ENCODE data around the gene TTLL9. TPM values are rescaled to one million over a fixed set of nuclear protein-coding genes. Genes with fewer than 3 reads are reported as not detected.

Gene TTLL9
- total RNA-seq, 4 donors from 2014 or later: 0.47 to 1.7 TPM; not detected in 2

DNA sequence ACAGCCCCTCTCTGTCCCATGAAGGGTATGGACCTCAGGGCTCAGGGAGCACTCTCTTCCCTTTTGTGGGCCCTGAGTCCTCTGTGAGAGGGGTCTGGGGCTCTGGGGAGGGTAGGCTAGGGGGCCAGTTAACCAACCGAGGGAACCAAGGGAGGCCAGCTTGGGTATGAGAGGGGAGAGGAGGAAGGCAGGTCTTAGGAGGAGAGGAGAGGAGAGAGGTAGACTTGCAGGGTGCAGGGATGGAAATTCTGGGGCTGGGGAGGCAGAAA lies 827 bp upstream of the TTLL9 start:
- Histone ChIP-seq H3K27me3 (peaks cover 0 to 7% of the 10 kb centered on the region in 2 donors), H3K9me3 (no peaks in the 10 kb centered on the region), H3K4me3 (peak overlapping the region; percentile 57 to 77 (median 76)), H3K27ac (no peak overlapping the region), H3K36me3 (no peaks in the 10 kb centered on the region), H3K4me1 (peaks cover 0 to 15% (median 6%) of the 10 kb centered on the region in 4 donors)
- no peak for DNase-seq
- no peak for TF ChIP-seq POLR2A (IDR thresholded peaks at IDR 0.05)
- TF ChIP-seq, protein P1, sequence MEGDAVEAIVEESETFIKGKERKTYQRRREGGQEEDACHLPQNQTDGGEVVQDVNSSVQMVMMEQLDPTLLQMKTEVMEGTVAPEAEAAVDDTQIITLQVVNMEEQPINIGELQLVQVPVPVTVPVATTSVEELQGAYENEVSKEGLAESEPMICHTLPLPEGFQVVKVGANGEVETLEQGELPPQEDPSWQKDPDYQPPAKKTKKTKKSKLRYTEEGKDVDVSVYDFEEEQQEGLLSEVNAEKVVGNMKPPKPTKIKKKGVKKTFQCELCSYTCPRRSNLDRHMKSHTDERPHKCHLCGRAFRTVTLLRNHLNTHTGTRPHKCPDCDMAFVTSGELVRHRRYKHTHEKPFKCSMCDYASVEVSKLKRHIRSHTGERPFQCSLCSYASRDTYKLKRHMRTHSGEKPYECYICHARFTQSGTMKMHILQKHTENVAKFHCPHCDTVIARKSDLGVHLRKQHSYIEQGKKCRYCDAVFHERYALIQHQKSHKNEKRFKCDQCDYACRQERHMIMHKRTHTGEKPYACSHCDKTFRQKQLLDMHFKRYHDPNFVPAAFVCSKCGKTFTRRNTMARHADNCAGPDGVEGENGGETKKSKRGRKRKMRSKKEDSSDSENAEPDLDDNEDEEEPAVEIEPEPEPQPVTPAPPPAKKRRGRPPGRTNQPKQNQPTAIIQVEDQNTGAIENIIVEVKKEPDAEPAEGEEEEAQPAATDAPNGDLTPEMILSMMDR (IDR thresholded peaks at IDR 0.05): no peak

DNA sequence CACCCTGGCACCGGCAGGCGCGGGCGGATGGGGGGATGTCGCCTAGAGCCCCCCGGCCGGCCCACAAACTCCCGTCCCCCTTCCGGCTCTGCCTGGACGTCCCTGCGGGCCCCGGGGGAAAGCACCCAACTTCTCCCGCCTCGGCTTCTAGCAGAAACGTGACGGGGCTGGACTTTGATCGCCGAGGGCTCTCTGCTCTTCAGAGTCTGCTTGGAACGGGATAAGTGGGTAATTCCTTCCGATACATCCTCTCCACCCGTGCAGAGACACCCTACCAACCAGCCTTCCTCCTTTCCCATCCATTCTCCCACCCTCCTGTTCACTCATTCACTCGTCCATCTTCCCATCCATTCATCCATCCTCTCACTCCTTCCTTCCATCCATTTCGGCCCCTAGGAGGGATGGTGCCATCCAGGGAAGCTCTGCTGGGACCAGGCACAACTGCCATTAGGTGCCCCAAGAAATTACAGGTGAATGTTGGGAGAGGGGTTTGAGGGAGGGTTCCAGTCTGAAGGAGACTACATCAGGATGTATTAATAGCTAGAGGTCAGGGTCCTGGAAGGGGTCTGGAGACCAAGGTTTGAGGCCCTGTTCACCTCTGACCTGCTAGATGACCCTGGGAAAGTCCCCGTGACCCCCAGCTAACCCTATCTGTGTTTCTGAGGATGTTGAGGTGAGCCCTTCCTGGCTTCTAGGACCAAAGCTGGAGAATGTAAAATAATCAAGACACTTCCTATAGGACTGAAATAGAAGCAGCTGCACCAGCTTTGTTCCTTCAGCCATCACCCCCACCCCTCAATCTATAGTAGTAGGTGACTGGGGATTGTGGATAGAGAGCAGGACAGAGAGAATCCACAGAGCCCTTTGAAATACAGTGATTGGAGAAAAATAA lies 538 bp downstream of the TTLL9 start:
- Histone ChIP-seq H3K4me1 (peaks cover 0 to 15% (median 6%) of the 10 kb centered on the region in 4 donors), H3K36me3 (no peaks in the 10 kb centered on the region), H3K27me3 (peaks cover 0 to 7% of the 10 kb centered on the region in 2 donors), H3K4me3 (peak overlapping the region; percentile 57 to 77 (median 76)), H3K9me3 (no peaks in the 10 kb centered on the region), H3K27ac (peak overlapping the region; percentile 10 to 55 (median 38))
- TF ChIP-seq, protein P1 (IDR thresholded peaks at IDR 0.05): no peak
- no peak for TF ChIP-seq POLR2A (IDR thresholded peaks at IDR 0.05)
- DNase-seq: peak in 2 of 3 donors; percentile 66

DNA sequence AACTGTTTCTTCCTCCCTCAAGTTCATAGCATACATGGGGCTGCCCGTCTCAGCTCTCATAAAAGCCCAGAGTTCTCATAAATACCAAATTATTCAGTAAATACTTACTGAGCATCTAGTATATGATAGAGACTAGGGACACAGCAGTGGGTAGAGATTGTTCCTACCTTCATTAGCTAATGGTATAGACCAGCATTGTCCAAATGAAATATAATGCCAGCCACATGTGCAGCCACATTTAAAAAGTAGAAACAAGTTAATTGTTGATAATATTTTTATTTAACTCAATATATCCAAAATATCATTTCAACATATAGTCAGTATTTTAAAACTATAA lies 1.2 kb downstream of the TTLL9 start:
- DNase-seq: no peak
- no peak overlapping the region for H3K27ac ChIP-seq
- no peaks in the 10 kb centered on the region for H3K36me3 ChIP-seq

DNA sequence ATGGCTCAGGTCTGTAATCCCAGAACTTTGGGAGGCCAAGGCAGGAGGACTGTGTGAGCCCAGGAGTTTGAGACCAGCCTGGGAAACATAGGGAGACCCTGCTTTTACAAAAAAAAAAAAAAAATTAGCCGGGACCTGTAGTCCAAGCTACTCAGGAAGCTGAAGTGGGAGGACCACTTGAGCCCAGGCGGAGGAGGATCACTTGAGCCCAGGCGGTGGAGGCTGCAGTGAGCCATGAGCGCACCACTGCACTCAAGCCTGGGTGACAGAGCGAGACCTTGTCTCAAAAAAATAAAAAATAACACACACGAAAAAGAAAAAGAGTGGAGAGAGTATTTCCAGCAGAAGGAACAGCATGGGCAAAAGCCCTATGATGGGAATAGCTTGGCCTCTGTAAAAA lies 2.0 kb downstream of the TTLL9 start:
- H3K9me3 ChIP-seq: no peaks in the 10 kb centered on the region
- H3K27me3 ChIP-seq: peaks cover 0 to 7% of the 10 kb centered on the region in 2 donors
- H3K27ac ChIP-seq: no peak overlapping the region
- H3K4me1 ChIP-seq: peaks cover 0 to 15% (median 6%) of the 10 kb centered on the region in 4 donors
- TF ChIP-seq POLR2A (IDR thresholded peaks at IDR 0.05): no peak
- TF ChIP-seq, protein P1 (IDR thresholded peaks at IDR 0.05): no peak
- no peaks in the 10 kb centered on the region for H3K36me3 ChIP-seq
- DNase-seq: peak in 1 of 3 donors; percentile 38
- no peak overlapping the region for H3K4me3 ChIP-seq

More for the DNA sequence above, 1.2 kb downstream of the TTLL9 start:
- TF ChIP-seq, protein P1 (IDR thresholded peaks at IDR 0.05): no peak
- no peak for TF ChIP-seq POLR2A (IDR thresholded peaks at IDR 0.05)
- Histone ChIP-seq H3K4me1 (peaks cover 0 to 15% (median 6%) of the 10 kb centered on the region in 4 donors), H3K27me3 (peaks cover 0 to 7% of the 10 kb centered on the region in 2 donors), H3K4me3 (no peak overlapping the region), H3K9me3 (no peaks in the 10 kb centered on the region)

DNA sequence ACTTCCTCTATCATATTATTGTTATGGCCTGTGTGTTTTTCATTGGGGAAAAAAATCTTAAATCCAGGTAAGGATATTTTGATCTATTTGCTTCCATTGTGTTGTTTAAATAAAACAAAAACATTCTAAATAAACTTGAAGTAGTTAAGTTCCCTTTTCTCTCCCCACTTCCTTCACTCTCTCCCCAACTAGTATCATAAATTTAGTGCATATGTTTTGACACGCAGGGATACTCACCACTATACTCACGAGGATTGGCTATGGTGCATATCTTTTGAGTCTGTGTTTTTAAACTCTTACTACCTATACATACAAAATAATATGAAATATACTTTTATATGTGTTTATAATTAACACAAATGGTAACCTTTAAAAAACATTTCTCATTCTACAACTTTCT lies 5.2 kb downstream of the TTLL9 start:
- Histone ChIP-seq H3K4me1 (peaks cover 0 to under 1% (median under 1%) of the 10 kb centered on the region in 4 donors), H3K36me3 (no peaks in the 10 kb centered on the region), H3K4me3 (no peak overlapping the region), H3K27me3 (no peaks in the 10 kb centered on the region), H3K27ac (no peak overlapping the region), H3K9me3 (no peaks in the 10 kb centered on the region)
- TF ChIP-seq, protein P1 (IDR thresholded peaks at IDR 0.05): no peak
- TF ChIP-seq POLR2A (IDR thresholded peaks at IDR 0.05): no peak
- no peak for DNase-seq
